H1 (cell line): Measurements from ENCODE around the gene NDUFAB1.
"Not testable (repeated sequence)": the region's sequence is repeated elsewhere in the genome, so short reads cannot be mapped to it uniquely, and the experiment has no call there.

Experiments
- CTBP2 ChIP-seq: IDR thresholded peaks from 2 replicates; pipeline ENCODE4 v1.7.0; 2011; ENCODE audit warnings: borderline replicate concordance, mild to moderate bottlenecking, moderate library complexity, mixed read lengths, low read length; ENCODE audit not compliant: insufficient read depth, insufficient read length
- CTCF ChIP-seq, 3 experiments: IDR thresholded peaks; 1 replicate in 2 of 3; 2 replicates in 1 of 3; pipeline versions ENCODE4 v1.5.1 to v1.6.1; 2011; ENCODE audit warnings: low read length in 3 of 3, mild to moderate bottlenecking in 3 of 3, inconsistent platforms in 2 of 3, low read depth in 1 of 3, moderate library complexity in 1 of 3; ENCODE audit not compliant: insufficient read depth in 1 of 3; ENCODE audit errors: control extremely low read depth in 1 of 3
- EZH2 ChIP-seq: fragments of 200-600 bp; sonication (generic); IDR thresholded peaks from 2 replicates; pipeline ENCODE4 v1.7.1; 2012; ENCODE audit warnings: low read depth, mild to moderate bottlenecking, moderate library complexity, low read length, inconsistent platforms; ENCODE audit not compliant: severe bottlenecking
- GTF2F1 ChIP-seq: IDR thresholded peaks from 2 replicates; pipeline ENCODE4 v1.6.1; 2012; ENCODE audit warnings: low read depth, low read length, improper control_type of control experiment, borderline replicate concordance
- JUN ChIP-seq: IDR thresholded peaks from 2 replicates; pipeline ENCODE4 v1.6.1; 2011; ENCODE audit warnings: low read depth, mild to moderate bottlenecking, improper control_type of control experiment, low read length
- MAX ChIP-seq: IDR thresholded peaks from 2 replicates; pipeline ENCODE4 v1.6.1; 2012; ENCODE audit warnings: inconsistent platforms
- PHF8 ChIP-seq: fragments of 200-600 bp; sonication (generic); conservative IDR thresholded peaks from 2 replicates; pipeline ENCODE4 v1.7.1; 2012; ENCODE audit warnings: low read depth, mild to moderate bottlenecking, inconsistent platforms, low read length, moderate library complexity
- POLR2A ChIP-seq, 2 experiments: IDR thresholded peaks; 1 replicate in 1 of 2; 2 replicates in 1 of 2; pipeline ENCODE4 v1.6.1; 2011; ENCODE audit warnings: low read depth in 2 of 2, low read length in 2 of 2, mild to moderate bottlenecking in 2 of 2; ENCODE audit errors: control extremely low read depth in 1 of 2
- POLR2AphosphoS5 ChIP-seq: IDR thresholded peaks from 2 replicates; pipeline ENCODE4 v1.6.1; 2011; ENCODE audit warnings: low read depth, low read length
- ZNF274 ChIP-seq: IDR thresholded peaks from 2 replicates; pipeline ENCODE4 v1.7.0; 2012; ENCODE audit warnings: low read length, borderline replicate concordance; ENCODE audit errors: extremely low read depth

- not testable (repeated sequence) for TF ChIP-seq CTCF (IDR thresholded peaks at IDR 0.05; ENCODE audit: control extremely low read depth in 1 of 3, insufficient read depth in 1 of 3, low read depth in 1 of 3, low read length in 3 of 3); ZNF274; POLR2AphosphoS5; PHF8; EZH2; GTF2F1; POLR2A (IDR thresholded peaks at IDR 0.05; ENCODE audit: control extremely low read depth in 1 of 2, low read depth in 2 of 2, low read length in 2 of 2); JUN; MAX; CTBP2
Observed at GRCh38 chr16:23583271-23583670, 12.8 kb downstream of the NDUFAB1 start.
